Measurements from ENCODE around the gene ZBTB16.

Gene ZBTB16

DNA sequence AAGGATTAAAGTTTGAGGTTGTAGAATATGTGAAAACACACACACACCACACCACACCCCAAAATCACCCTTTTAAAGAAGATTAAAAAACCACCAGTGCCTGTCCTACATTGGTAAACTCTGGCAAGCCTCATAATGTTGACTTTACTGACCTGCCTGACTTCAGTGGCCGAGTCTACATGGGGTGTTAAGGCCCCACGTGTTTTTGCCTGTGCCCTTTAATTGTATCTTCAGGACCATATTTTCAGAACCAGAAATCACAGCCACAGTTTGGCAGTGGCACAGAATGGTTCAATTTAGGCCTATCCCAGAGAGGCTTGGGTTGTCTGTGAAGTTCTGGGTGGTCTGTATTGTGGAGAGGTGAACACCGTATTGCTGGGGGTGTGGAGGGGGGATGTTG lies 33.4 kb downstream of the ZBTB16 start:
- no peak for DNase-seq (ENCODE audit: low spot score)
- in situ Hi-C loops (cut with MboI; ENCODE audit: low pct_unique_long_range_greater_than_20kb, low sequenced_read_pairs, unreplicated experiment) = no loop called here
- TF ChIP-seq, protein P1, sequence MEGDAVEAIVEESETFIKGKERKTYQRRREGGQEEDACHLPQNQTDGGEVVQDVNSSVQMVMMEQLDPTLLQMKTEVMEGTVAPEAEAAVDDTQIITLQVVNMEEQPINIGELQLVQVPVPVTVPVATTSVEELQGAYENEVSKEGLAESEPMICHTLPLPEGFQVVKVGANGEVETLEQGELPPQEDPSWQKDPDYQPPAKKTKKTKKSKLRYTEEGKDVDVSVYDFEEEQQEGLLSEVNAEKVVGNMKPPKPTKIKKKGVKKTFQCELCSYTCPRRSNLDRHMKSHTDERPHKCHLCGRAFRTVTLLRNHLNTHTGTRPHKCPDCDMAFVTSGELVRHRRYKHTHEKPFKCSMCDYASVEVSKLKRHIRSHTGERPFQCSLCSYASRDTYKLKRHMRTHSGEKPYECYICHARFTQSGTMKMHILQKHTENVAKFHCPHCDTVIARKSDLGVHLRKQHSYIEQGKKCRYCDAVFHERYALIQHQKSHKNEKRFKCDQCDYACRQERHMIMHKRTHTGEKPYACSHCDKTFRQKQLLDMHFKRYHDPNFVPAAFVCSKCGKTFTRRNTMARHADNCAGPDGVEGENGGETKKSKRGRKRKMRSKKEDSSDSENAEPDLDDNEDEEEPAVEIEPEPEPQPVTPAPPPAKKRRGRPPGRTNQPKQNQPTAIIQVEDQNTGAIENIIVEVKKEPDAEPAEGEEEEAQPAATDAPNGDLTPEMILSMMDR (IDR thresholded peaks at IDR 0.05; ENCODE audit: extremely low read depth, insufficient read depth, missing control alignments) = no peak

DNA sequence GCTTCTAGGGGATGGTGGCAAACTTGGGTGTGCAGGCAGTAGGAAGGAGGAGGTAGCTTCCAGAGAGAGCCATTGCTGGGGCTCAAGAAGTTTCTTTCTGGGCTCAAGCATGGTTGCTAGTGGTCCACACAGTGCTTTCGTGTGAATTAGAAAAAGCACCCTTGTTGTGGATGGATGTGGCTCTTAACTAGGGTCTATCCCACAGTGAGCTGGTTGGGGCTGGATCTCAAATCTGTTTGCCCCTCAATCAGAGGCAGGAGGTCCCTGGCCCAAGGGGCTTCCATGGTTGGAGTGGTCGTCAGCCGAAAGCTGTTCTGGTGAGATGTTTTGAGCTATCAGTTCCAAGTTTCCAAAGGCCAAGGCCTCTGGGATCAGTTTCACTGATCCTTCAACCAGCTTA lies 35.0 kb downstream of the ZBTB16 start:
- in situ Hi-C loops (cut with MboI; ENCODE audit: low pct_unique_long_range_greater_than_20kb, low sequenced_read_pairs, unreplicated experiment) = no loop called here
- TF ChIP-seq, protein P1 (IDR thresholded peaks at IDR 0.05; ENCODE audit: extremely low read depth, insufficient read depth, missing control alignments) = no peak
- DNase-seq (ENCODE audit: low spot score) = no peak

DNA sequence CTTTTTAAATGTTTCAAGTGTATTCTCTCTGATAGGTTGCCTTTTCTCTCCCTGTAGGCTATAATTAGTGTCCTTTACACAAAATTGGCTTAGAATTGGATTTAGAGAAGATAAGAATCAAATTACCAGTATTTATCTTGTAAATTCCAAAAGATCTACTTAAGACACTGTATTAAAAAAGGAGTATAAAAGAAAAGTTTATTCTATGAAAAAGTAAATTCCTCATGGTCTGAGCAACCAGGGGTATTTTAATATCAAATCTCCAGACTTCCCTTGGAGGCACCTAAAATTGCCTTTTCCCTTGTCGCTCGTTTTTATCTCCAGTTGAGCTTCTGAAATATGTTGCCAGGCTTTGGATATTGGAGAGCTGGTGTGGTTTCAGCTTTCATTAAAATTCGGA lies 36.4 kb downstream of the ZBTB16 start:
- TF ChIP-seq, protein P1 (IDR thresholded peaks at IDR 0.05; ENCODE audit: extremely low read depth, insufficient read depth, missing control alignments) = no peak
- DNase-seq (ENCODE audit: low spot score) = no peak
- in situ Hi-C loops (cut with MboI; ENCODE audit: low pct_unique_long_range_greater_than_20kb, low sequenced_read_pairs, unreplicated experiment) = no loop called here

DNA sequence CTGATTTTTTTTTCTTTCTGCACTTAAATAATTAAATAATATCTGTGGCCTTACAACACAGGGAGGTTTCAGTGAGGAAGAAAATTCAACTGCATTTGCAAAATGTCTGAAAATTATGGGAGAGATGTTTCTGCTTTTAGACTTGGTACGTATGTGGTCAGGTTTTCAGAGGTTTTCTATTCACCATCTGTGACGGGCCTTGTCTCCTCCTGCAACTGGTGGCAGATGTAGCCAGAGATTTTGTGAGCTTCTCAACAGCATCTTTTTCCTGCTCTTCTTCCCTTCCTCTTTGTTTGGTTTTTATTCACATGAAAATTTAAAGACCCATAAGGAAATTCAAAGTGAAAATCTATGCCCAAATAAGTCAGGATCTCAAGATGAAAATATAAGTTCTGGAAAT lies 38.3 kb downstream of the ZBTB16 start:
- DNase-seq (ENCODE audit: low spot score) = no peak
- TF ChIP-seq, protein P1 (IDR thresholded peaks at IDR 0.05; ENCODE audit: extremely low read depth, insufficient read depth, missing control alignments) = no peak
- in situ Hi-C loops (cut with MboI; ENCODE audit: low pct_unique_long_range_greater_than_20kb, low sequenced_read_pairs, unreplicated experiment) = no loop called here

DNA sequence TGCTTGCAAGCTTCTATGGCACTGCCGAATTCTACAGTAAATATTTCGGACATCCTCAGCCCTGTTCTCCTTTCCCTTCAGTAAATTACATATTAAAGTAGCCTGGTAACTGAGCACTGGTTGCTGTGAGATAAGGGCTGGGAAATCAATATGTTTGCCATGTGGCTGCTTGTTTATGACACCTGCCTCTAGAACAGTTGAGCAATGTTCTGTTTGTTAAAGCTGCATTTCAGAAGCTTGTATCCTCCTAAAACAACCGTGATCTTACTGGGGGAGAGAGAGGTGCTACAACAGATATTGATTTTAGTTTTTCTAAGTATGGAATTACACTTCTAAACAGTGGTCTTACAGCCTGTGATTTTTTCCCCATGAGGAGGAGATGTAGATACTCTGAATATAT lies 39.4 kb downstream of the ZBTB16 start:
- in situ Hi-C loops (cut with MboI; ENCODE audit: low pct_unique_long_range_greater_than_20kb, low sequenced_read_pairs, unreplicated experiment) = no loop called here
- TF ChIP-seq, protein P1 (IDR thresholded peaks at IDR 0.05; ENCODE audit: extremely low read depth, insufficient read depth, missing control alignments) = no peak
- no peak for DNase-seq (ENCODE audit: low spot score)

DNA sequence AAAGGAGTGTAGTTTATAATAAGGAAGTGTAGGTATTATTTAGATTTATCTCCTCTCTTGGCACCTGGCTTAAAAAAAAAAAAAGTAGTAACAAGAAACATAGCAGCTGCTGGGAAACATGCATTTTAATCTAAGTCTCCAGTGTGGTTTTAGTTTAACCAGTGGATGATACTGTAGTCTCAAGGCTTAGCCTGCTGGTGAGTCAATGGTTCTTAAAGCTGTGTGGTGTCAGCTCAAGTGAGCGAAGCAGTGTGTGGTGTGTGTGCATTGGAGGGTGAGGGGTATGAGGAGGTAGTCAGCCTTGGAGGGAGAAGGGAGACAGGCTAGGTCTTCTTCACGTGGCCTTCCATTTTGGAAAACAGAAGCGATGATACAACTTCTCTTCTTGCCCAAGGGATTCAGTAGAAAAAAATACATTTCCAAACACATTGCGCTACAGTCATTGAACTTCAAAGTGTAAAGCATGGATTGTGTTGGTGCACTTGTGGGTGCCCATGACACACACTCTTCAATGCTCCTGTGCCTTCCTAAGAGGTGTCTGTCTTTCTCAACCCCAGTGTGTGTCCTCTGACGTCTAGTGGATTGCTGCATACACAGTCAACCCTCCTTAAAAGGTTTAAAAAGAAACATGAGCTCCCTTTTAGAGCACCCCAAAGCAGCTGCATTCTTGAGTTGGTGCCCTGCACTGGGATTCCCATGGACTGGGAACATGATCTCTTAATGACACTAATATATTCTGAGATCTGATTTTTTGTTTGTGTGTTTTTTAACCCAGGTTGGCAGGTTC lies 40.1 kb downstream of the ZBTB16 start:
- in situ Hi-C loops (cut with MboI; ENCODE audit: low pct_unique_long_range_greater_than_20kb, low sequenced_read_pairs, unreplicated experiment) = no loop called here
- DNase-seq (ENCODE audit: low spot score) = no peak
- TF ChIP-seq, protein P1 (IDR thresholded peaks at IDR 0.05; ENCODE audit: extremely low read depth, insufficient read depth, missing control alignments) = no peak
